Suprapubic skin (tissue), 4 donors: Measurements from ENCODE around the gene SZT2.

Experiments used
- POLR2A ChIP-seq, 2 donors: fragments of 450-650 bp; IDR thresholded peaks; one replicate each; pipeline ENCODE4 v1.6.1; 2017; ENCODE audit warnings: antibody characterized with exemption in 2 of 2, mild to moderate bottlenecking in 2 of 2, moderate library complexity in 2 of 2
- POLR2AphosphoS5 ChIP-seq, 3 donors: sonication (generic); formaldehyde crosslinking; IDR thresholded peaks; one replicate each; pipeline ENCODE4 v1.6.1; 2017; ENCODE audit warnings: antibody characterized with exemption in 3 of 3

DNA sequence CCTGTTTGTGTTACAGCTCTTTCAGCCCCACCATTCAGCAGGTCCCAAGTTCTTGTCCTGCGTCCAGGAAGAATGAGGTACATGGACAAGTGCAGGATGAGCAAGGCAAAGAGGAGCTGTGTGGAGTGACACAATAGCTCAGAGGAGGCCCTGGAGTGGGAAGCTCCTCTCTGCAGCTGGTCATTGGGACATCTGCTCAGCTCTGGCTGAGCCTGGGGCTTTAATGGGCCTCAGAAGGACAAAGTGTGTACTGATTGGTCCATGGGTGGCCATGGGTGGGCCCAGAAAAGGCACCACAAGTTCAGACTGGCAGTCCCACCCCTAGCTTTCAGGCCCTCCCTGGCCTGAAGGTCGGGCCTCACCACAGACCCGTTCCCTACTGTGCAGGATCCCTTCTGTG is 78.7 kb downstream of the SZT2 start:
- TF ChIP-seq POLR2AphosphoS5 (IDR thresholded peaks at IDR 0.05) (no peak), POLR2A (IDR thresholded peaks at IDR 0.05) (no peak)
